Fibroblast of lung (primary cell): ENCODE results near the gene ABL2.

Experiments used
- CTCF ChIP-seq, 2 donors: IDR thresholded peaks in 1 of 2; conservative IDR thresholded peaks in 1 of 2; 1 replicate in 1 of 2; 2 replicates in 1 of 2; pipeline ENCODE4 v1.5.1; 2011 to 2012; ENCODE audit warnings: low read length in 2 of 2, control low read depth in 1 of 2, inconsistent platforms in 1 of 2, low read depth in 1 of 2, mild to moderate bottlenecking in 1 of 2
- EZH2 ChIP-seq: IDR thresholded peaks from 2 replicates; pipeline ENCODE4 v1.5.1; 2012; ENCODE audit warnings: low read length, control low read depth, mild to moderate bottlenecking; ENCODE audit errors: missing control alignments

GRCh38 chr1:179095377-179095776, 134.1 kb downstream of the ABL2 start:
- TF ChIP-seq CTCF (conservative IDR thresholded peaks at IDR 0.05 in 1 of 2, IDR thresholded peaks at IDR 0.05 in 1 of 2; ENCODE audit: low read depth in 1 of 2, low read length in 2 of 2) (no peak), EZH2 (no peak)
